T-helper 2 cell treated with Interferon-gamma antibody and Interleukin-4, amounts not matched to agents 5 μg/mL and 100 μg/mL, for 36 hours (primary cell): Measurements from ENCODE around the gene DRAXIN.

ENCODE experiments used
- DNase-seq: peaks from one replicate; pipeline ENCODE4 v3.0.0; 2021; ENCODE audit warnings: low spot score
- H3K27ac Mint-ChIP-seq: one replicate; pipeline ENCODE4 v1.8.0; 2021; ENCODE audit warnings: mild to moderate bottlenecking, mixed read lengths
- H3K27me3 Mint-ChIP-seq: one replicate; pipeline ENCODE4 v1.8.0; 2021; ENCODE audit warnings: low read depth, mixed read lengths
- H3K36me3 Mint-ChIP-seq: one replicate; pipeline ENCODE4 v1.8.0; 2021; ENCODE audit warnings: low read depth, mixed read lengths
- H3K4me1 Mint-ChIP-seq: one replicate; pipeline ENCODE4 v1.8.0; 2021; ENCODE audit warnings: low read depth, mixed read lengths
- H3K4me3 Mint-ChIP-seq: one replicate; pipeline ENCODE4 v1.8.0; 2022; ENCODE audit warnings: mild to moderate bottlenecking, moderate library complexity, mixed read lengths
- H3K9me3 Mint-ChIP-seq: one replicate; pipeline ENCODE4 v1.8.0; 2021; ENCODE audit warnings: mixed read lengths

The DRAXIN gene

GRCh38 chr1:11770011-11770410 lies 78.5 kb downstream of the DRAXIN start:
- no peak overlapping the region for H3K27ac Mint-ChIP-seq
- H3K4me1 Mint-ChIP-seq, result no peaks in the 10 kb centered on the region

GRCh38 chr1:11771481-11772043 lies 80.1 kb downstream of the DRAXIN start:
- no peak for DNase-seq
- Mint-ChIP-seq H3K4me3 (no peak overlapping the region), H3K27ac (no peak overlapping the region), H3K9me3 (no peaks in the 10 kb centered on the region), H3K27me3 (peaks cover 2% of the 10 kb centered on the region), H3K36me3 (no peaks in the 10 kb centered on the region), H3K4me1 (no peaks in the 10 kb centered on the region)

More at GRCh38 chr1:11770011-11770410, 78.5 kb downstream of the DRAXIN start:
- DNase-seq, result no peak
- no peaks in the 10 kb centered on the region for H3K9me3 Mint-ChIP-seq
- peaks cover 2% of the 10 kb centered on the region for H3K27me3 Mint-ChIP-seq
- no peak overlapping the region for H3K4me3 Mint-ChIP-seq
- H3K36me3 Mint-ChIP-seq, result no peaks in the 10 kb centered on the region

- Mint-ChIP-seq H3K36me3 (no peaks in the 10 kb centered on the region), H3K27me3 (peaks cover 2% of the 10 kb centered on the region), H3K27ac (no peak overlapping the region), H3K4me3 (no peak overlapping the region), H3K4me1 (no peaks in the 10 kb centered on the region), H3K9me3 (no peaks in the 10 kb centered on the region)
- no peak for DNase-seq
These were observed 80.9 kb downstream of the DRAXIN start for GRCh38 chr1:11772458-11772857.

- H3K27me3 Mint-ChIP-seq, result peaks cover 2% of the 10 kb centered on the region
- H3K9me3 Mint-ChIP-seq, result no peaks in the 10 kb centered on the region
- H3K27ac Mint-ChIP-seq, result no peak overlapping the region
- H3K36me3 Mint-ChIP-seq, result no peaks in the 10 kb centered on the region
- H3K4me3 Mint-ChIP-seq, result no peak overlapping the region
- DNase-seq, result no peak
- H3K4me1 Mint-ChIP-seq, result no peaks in the 10 kb centered on the region
These were observed 83.2 kb downstream of the DRAXIN start for GRCh38 chr1:11774753-11775152.
